Stimulated activated CD4-positive, alpha-beta T cell treated with anti-CD3 and anti-CD28 coated beads, Interleukin-4, amount 100 ng/mL, for 24 hours (primary cell): ENCODE results near the gene UGT1A7.
"Not testable (repeated sequence)": the region's sequence is repeated elsewhere in the genome, so short reads cannot be mapped to it uniquely, and the experiment has no call there.

Experiments used
- DNase-seq: peaks from one replicate; pipeline ENCODE4 v3.0.0-alpha.2; 2020

UGT1A7 gene

DNA sequence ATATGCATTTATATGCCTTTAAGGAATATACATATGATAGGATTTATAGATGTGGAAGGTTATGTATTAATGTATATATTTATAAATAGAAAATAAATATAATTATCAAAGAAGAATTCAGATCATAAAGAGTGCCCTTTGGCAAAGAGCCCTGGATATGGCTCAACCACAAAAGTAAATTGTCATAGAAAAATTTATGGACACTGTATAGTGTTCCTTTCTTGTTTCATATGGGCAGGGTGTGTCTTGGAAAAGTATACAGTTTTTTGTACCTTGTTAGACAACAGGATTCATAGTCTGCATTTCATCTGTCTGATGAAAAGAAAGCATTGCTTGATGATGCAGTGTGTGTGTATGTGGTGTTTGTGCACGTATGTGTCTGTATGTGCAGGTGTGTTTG is 2.9 kb downstream of the UGT1A7 start:
- no peak for DNase-seq

DNA sequence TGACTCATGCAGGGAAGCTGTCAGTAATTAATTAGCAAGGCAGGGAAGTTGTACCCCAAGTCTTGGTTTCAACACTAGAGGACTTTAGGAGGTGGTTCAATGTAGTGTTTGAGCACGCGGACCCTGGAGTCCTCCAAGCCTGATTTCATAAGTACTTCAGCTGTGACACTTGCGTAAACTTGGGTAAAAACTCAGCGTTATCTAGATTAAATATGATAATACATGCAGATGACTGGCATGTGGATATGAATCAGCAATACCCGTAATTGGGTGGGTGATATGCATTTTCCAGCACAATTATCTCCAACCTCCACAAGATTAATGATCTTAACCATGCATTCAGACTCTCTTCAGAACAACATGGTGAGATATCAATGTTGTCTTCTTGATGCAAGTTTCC is 5.2 kb downstream of the UGT1A7 start:
- DNase-seq = no peak

DNA sequence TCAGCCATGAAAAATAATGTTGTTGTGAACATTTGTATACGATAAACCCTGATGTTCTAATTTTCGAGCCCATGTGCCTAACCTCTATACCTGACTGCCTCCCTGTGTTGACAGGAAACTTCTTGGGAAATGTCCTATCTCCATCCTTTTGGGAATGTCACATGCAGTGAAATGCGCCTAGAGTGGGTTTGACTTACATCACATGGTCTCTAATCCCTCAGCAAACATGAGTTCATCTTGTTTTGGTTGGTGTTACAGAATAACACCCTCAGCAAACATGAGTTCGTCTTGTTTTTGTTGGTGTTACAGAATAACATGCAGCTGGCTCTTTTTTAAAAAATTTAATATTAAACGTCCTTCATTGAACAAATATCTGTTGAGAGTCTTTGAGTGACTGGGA is 6.6 kb downstream of the UGT1A7 start:
- DNase-seq = no peak

DNA sequence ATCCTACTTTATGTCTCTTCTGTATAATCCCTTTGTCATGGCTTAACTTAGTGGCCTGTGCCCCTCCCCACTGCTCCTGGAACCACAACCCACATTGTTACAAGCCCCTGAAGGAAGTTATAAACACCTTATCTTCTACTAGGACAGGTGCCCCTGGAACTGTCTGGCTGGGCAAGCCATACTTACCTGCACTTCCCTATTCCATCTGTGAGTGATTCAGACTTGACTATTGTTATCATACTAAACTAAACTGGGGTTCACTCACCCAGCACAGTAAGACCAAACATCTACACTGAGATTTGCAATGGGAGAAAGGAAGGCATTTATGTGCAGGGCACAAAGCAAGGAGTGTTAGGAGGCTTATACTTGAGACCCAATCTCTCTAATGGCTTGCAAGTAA is 7.3 kb downstream of the UGT1A7 start:
- DNase-seq = no peak

DNA sequence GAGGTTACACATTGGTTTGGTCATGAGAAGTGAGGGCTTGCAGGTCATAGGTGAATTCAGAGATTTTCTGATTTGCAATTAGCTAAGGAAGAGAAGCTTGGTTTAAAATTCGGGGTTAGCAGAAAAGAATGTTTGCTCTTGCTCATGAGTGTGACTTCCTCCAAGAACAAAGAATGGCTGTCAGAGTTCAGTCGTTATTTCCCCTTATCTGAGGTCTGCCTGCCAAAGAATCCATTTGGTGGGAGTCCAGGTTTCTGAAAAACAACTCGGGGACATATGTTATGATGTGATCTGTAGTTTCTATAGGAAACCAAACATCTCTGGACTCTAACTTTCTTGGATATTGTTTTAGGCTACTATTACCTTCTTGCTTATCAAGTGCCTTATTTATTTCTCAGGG is 7.8 kb downstream of the UGT1A7 start:
- no peak for DNase-seq

DNA sequence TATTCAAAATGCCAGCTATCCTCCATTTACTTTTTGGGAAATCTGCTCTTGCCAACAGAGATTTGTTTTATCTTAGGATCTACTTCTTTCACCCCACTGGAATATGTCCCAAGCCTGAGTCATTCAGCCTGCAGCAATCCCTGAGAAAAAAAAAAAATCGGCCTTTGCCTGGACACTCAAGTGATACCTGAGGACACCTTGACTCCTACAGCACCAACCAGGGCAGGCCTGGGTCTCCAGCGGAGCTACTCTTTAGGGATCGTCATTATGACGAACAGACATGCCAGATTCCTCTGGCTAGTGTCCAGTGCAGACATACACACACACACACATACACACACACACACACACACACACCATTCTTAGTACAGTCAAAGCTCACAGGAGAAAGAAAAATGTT is 8.7 kb downstream of the UGT1A7 start:
- no peak for DNase-seq

DNA sequence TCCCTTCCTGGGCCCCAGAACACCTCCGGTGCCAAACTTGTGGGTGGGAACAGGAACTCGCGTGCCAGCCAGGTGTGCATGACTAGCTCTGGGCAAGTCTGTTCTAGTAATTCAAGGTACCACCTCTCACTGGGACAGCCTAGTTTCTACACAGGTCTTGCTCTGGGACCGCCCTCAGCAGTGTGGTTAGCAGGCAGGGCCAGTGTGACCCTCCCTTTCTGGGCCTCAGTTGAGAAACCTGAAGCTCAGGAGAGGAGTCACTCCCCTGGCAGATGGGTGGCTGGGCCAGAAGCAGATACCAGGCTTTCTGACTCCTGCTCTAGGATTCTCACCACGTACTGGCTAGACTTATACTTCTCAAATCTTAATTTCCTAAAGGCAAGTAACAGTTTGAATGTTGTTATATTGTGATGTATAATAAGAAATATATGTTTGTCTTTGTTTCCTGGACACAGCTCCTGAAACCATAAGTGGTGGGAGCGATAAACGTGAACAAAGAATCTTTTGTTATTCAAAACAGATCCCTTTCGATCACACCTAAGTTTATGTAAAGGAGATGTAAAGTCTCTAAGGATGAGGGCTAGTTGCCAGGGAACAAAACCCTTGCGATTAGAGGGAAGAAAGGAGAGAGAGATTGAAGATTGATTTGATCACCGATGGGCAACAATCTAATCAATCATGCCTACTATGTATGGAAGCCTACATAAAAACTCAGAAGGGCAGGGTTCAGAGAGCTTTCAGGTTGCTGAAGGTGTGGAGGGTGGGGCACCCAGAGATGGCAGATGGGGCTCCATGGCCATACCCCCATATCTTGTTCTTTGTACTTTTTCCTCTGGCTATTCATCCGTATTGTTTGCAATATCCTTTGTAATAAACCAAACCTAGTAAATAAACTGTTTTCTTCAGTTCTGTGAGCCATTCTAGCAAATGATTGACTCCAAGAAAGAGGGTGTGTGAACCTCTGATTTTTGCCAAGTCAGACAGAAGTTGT is 10.0 kb downstream of the UGT1A7 start:
- no peak for DNase-seq

DNA sequence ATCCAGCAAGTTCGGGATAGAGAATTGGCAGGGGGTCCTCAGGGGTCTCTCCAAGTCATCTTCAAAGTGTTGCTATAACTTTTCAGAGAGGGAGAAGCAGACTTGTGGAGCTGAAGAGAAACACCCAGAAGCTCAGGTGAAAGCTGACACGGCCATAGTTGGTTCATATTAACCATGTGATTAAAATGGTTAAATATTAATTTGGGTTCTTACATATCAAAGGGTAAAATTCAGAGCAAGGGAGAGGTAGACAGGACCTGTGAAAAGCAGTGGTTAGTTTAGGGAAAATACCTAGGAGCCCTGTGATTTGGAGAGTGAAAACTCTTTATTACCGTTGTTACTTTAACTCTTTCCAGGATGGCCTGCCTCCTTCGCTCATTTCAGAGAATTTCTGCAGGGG is 10.9 kb downstream of the UGT1A7 start, which contains the start of gene UGT1A6:
UGT1A6 (plus strand) TSS at position 243 of the 400 bp plus-strand sequence; CDS start at position 358, 115 bp downstream.
- DNase-seq = no peak

DNA sequence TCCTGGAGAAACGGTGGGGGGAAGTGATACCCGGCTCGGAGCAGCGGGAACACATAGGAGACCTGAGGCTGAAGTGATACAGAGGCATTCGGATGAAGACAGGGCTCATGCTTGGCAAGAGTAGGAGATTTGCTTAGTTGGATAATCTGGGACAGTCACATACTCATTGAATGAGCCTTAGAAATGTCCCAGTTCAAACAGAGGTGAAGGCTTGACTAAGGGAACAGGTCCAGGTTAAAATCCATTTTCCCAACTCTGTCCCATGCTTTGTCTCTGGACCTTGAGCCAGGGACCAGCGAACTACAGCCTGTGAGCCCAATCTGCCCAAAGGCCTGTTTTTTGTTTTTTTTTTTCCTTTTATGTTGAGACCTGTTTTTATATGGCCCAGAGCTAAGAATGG is 12.3 kb downstream of the UGT1A7 start:
- no peak for DNase-seq

DNA sequence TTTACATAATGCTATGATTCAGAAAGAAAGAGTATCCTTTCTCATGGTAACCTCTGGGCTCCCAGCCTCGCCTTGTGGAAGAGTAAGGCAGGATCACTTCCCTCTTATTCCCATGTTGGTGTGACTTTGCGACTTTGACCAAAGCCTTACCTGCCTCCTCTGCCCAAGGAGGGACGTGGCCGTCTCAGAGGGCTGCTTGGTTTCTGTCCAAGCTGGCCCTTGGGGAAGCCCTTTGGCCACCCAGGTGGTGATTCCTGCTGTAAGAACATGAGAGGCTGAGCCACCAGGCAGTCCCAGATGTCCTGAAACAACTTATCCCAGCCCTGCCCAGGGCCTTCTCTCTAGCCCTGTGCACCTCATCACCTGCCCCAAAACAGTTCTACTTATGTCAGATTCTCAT is 17.0 kb downstream of the UGT1A7 start:
- DNase-seq = no peak

DNA sequence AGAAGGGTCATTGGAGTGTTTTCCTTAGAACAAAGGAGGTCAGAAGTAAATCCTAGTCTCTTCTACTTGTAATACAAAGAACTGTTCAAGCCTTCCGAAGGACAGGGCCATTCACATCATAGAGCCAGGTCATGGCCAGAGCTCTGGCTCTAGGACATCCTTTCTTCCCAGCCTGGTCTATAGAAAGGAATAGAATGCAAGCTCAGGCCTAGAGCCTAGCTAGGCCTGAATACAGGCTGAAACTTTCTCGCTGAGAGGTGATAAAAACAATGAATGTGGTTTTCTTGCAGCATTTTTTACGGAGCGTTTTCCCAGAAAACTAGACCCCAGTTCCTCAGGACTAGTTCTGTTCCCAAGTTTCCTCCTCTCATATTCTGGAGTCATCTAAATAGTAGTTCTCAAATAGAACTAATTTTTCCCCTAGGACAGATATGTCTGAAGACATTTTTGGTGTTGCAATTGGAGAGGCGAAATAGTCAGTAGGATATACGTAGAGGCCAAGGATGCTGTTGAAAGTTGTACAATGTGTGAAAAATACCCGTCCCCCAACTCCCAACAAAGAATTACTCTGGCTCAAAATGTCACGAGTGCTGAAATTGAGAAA is 17.8 kb downstream of the UGT1A7 start:
- no peak for DNase-seq

DNA sequence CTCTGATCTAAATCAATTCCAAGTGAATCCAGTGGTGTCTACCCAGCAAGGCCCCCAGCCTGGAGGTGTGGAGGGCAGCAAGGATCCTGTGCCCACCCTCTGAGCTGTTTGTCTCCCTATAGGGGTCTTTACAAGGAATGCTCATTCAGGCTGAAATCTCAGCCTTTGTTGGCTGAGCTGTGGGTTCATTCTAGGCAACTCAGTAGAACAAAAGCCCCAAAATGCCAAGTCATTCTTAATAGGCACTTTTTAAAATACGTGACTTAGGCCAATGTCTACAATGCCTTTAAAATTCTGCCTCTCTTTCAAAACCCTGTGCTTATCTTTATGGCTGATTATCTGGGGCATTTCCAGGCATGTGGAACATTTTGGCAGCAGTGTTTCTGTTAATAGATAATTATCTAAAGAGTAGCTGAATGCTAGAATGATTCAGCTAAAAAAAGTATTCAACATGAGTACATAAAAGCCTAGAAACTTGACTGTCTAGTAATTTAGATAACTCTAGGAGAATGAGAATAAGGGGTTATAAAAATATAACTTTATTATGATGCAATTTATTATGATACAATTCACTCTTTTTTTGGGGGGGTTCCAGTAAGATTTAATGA is 18.4 kb downstream of the UGT1A7 start:
- DNase-seq = no peak

DNA sequence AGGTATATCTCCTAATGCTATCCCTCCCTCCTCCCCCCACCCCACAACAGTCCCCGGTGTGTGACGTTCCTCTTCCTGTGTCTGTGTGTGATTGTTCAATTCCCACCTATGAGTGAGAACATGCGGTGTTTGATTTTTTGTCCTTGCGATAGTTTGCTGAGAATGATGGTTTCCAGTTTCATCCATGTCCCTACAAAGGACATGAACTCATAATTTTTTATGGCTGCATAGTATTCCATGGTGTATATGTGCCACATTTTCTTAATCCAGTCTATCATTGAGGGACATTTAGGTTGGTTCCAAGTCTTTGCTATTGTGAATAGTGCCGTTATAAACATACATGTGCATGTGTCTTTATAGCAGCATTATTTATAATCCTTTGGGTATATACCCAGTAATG is 19.1 kb downstream of the UGT1A7 start:
- DNase-seq = not testable (repeated sequence)

DNA sequence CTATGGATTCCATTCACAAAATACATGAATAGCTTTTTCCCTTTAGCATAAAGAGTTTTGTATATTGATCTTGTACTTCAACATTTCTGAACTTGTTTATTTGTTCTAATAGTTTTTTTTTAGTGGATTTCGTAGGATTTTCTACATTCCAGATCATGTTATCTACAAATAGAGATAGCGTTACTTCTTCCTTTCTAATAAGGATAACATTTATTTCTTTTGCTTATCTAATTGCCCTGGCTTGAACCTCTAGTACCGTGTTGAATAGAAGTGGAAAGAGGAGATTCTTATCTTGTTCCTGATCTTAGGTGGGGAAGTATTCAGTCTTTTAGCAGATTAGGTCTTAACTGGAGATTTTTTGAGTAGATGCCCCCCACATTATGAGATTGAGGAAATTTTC is 20.5 kb downstream of the UGT1A7 start:
- DNase-seq = no peak

DNA sequence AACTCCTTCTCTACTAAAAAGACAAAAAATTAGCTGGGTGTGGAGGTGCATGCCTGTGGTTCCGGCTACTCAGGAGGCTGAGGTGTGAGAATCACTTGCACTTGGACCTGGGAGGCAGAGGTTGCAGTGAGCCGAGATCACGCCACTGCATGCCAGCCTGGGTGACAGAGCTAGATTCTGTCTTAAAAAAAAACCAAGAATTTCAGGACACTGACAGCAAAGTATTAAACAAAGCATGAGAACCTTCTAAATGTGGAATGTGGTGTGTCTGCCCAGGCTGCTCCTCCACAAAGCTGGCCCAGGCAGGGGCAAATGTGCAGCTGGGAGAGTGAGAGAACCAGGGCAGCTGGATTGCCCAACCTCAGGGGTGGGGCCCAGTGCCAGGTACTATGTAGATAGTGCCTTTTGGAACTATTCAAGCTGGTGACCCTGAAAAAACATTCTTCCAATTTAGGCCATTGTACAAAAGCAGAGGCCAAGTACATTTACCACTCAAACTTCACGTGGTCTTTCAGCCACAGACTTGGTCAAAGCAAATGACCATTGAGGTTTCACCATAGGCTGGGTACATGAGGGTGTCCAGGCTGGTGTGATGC is 24.3 kb downstream of the UGT1A7 start:
- no peak for DNase-seq

DNA sequence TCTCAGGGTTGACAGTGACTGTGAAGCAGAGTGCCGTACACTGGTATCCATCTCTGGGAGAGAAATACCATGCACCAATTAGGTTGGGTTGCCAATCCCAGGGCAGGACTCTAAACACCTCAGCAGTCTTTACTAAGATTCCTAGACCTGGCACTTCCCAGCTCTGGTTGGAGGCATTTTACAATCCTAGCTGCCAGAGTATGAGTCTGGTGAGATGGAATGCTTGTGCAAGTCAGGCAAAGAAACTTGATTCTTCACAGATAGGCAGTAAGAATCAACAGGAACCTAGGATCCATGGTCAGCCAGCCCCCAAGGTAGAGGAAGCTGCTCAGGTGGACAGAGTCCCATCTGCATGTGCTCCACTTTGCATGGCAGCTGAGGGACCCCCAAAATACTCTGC is 25.0 kb downstream of the UGT1A7 start:
- no peak for DNase-seq

DNA sequence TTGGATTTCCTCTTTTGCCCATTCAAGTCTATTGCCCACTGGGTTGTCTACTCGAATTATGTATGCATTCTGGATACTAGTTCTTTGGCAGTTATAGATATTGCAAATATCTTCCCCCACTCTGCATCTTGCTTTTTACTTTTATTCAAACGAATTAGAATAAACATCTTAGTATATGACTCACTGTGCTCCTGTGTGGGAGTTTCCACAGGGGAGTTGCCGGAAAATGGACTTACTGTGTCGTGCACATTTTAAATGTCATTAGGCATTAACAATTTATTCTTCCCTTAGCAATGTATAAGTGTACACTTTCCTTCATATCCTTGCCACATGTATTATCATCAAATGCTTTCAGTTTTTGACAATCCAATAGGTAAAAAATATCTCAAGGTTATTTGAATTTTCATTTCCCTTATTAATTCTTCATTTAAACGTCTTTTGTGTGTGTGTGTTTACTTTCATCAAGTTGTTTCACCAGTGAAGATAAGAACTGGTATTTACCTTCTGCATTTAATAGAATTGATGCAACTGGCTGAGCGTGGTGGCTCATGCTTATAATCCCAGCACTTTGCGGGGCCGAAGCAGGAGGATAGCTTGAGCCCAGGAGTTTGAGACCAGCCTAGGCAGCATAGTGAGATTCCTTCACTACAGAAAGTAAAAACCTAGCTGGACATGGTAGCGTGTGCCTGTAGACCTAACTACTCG is 26.4 kb downstream of the UGT1A7 start:
- DNase-seq = no peak

DNA sequence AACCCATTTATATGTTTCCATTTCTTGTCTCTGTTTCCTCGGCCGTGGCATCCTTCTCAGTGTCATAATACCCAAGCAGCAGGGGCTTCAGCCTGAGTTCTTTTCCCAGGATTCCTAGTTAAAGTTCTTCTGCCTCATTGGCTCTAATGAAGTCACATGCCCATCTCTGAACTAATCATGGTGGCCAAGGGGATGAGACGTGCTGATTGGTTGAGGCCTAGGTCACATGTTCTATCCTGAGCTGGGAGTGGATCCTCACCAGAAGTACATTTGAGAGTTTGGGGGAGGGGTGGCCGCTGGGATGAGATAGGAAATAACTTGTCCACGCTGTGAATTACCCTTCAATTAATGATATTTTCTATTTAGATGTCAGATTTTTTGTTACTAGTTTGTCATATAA is 27.2 kb downstream of the UGT1A7 start:
- DNase-seq = no peak

DNA sequence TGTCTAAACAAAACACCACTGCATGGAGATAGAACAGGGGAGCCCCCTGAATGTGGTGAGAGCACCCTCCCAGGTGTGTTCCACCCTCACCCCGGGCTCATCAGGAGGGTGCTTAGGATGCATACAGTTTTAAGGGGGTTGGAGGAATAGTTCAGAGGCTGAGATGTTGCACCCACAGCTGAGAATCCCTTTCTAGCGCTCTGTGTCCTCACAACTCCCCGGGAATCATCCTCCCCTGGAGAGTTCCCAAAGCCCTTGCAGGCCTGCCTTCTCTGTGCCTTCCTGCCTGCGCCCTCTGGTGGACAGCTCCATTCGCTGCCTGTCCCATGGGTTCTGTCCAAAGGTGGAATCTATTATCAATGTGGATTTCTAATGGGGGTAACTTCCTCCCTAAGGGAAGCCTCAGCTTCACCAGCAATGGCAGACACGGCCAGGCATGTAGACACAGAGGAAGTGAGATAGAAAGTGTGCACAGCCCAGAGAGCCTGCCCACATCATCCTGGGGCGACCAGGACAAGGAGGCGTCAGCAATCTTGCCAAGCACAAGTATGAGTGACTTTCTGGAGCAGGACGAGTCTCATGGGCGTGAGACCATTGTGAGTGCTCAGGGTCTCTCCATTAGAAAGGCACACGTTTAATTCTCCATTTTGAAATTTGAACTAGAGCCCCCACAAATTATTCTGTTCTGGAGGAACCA is 29.8 kb downstream of the UGT1A7 start:
- DNase-seq = peak; percentile 71

DNA sequence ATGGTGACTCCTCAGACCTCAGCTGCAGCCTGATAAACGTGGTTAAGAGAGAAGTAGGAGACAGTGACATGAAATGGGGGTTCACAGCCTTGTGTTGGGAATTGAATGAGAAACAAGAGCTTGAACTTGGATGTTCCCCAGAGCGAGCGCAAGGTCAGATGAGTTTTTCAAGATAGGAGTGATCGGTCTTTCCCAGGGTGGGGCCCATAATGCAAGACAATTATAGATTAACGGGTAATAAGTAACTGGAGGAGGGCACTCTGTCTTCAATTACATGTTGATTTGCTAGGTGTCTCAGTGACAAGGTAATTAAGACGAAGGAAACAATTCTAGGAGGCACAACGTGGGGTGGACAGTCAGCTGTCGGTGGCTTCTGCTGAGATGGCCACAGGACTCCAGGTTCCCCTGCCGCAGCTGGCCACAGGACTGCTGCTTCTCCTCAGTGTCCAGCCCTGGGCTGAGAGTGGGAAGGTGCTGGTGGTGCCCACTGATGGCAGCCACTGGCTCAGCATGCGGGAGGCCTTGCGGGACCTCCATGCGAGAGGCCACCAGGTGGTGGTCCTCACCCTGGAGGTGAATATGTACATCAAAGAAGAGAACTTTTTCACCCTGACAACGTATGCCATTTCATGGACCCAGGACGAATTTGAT is 31.0 kb downstream of the UGT1A7 start, which contains the start of gene UGT1A5:
UGT1A5 (plus strand) TSS at position 297 of the 651 bp plus-strand sequence; CDS start at position 382, 85 bp downstream.
- DNase-seq = no peak

DNA sequence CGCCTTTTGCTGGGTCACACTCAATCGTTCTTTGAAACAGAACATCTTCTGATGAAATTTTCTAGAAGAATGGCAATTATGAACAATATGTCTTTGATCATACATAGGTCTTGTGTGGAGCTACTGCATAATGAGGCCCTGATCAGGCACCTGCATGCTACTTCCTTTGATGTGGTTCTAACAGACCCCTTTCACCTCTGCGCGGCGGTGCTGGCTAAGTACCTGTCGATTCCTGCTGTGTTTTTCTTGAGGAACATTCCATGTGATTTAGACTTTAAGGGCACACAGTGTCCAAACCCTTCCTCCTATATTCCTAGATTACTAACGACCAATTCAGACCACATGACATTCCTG is 31.5 kb downstream of the UGT1A7 start:
- no peak for DNase-seq

DNA sequence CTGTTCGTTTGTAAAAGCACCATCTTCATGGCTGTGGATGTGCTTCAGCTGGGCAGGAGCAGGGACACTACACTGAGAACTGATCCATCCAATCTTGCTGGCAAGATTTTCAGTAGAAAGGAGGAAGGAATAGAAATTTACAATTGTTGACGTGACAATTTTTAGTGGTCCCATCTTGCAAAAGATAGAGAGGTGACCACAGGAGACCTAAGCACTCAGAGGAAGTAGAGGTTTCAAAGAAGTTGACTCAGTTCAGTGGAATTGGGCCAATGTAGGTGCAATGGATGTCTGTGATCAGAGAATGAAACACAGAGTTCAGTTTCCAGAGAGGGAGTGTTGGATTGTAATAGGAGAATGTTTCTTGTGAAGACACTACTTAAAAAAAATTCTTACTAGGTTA is 32.4 kb downstream of the UGT1A7 start:
- DNase-seq = no peak
